ENCODE data around the gene ZNF444. TPM values are rescaled to one million over a fixed set of nuclear protein-coding genes. Genes with fewer than 3 reads are reported as not detected.
A peak's percentile ranks its signal among the peaks of the same experiment; 100 is the strongest.

ZNF444 gene
- polyA plus RNA-seq, 3 donors, result 2.7 to 6.9 (median 3.5) TPM

DNA sequence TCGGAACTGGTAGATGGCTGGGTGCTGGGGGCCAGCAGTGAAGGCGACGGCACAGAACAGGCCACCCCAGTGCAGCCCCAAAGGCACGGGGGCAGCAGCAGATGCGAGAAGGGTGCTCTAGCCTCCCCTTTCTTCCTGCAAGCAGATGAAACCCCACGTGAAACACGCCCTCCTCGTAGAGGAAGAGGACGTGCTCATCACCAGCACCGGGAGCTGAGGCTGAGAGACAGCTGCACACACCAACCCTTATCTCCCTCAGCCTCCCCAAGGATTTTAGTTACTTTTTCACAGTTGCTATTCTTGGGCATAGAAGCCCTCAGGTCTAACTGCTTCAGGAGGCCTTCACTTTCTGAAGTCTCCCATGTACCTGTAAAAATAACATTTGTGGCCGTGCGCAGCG is 31.9 kb upstream of the ZNF444 start:
- Mint-ChIP-seq H3K9me3 (no peaks in the 10 kb centered on the region), H3K4me1 (peaks cover 83% of the 10 kb centered on the region), H3K36me3 (peaks cover 15 to 25% of the 10 kb centered on the region in 2 donors), H3K27ac (peak overlapping the region in 2 of 7 donors; percentile 14 to 50), H3K27me3 (ENCODE audit: low read depth in 3 of 3) (peaks cover 0 to 6% (median 0%) of the 10 kb centered on the region in 3 donors), H3K4me3 (no peak overlapping the region)
- no peak for DNase-seq
- no peak for TF ChIP-seq CTCF (IDR thresholded peaks at IDR 0.05)
- Histone ChIP-seq H3K27me3 (ENCODE audit: control insufficient read depth in 2 of 2, insufficient read depth in 2 of 2, low read length in 2 of 2) (no peaks in the 10 kb centered on the region), H3K9ac (ENCODE audit: insufficient read depth, low read length, poor library complexity, severe bottlenecking) (no peak overlapping the region), H3K36me3 (replicated peaks in 1 of 2; ENCODE audit: control insufficient read depth in 1 of 2, insufficient read depth in 2 of 2, low read length in 2 of 2) (peaks cover 5 to 15% of the 10 kb centered on the region in 2 donors), H3K4me3 (replicated peaks in 1 of 3; ENCODE audit: low read depth in 2 of 3, low read length in 3 of 3) (no peak overlapping the region), H3K4me1 (ENCODE audit: control insufficient read depth in 1 of 2, insufficient read depth in 2 of 2, low read length in 2 of 2) (peaks cover 64 to 84% of the 10 kb centered on the region in 2 donors), H3K27ac (ENCODE audit: low read depth in 1 of 2, low read length in 2 of 2) (peak overlapping the region in 1 of 2 donors; percentile 78), H3K79me2 (ENCODE audit: insufficient read depth, low read length) (peaks cover 100% of the 10 kb centered on the region), H3K4me2 (replicated peaks; ENCODE audit: extremely low read depth, low read length, poor library complexity, severe bottlenecking) (peak overlapping the region; percentile 10), H3K9me3 (replicated peaks in 1 of 2; ENCODE audit: control insufficient read depth in 1 of 2, insufficient read depth in 1 of 2, low read length in 2 of 2) (no peaks in the 10 kb centered on the region), H4K20me1 (ENCODE audit: insufficient read depth, low read length) (peaks cover 99% of the 10 kb centered on the region), H2AFZ (ENCODE audit: insufficient read depth, low read depth, low read length, poor library complexity, severe bottlenecking) (no peak overlapping the region)
- intact Hi-C loops (cut with micrococcal nuclease), result loop anchor here in 1 of 2 donors (10.0 kb wide), 1 partner anchor 46 kb away; no protein-coding TSS in a partner anchor
- 38% methylated on average over 9 of the region's 13 CpGs for WGBS (ENCODE audit: insufficient coverage)

GRCh38 chr19:56110515-56111448 is 30.3 kb upstream of the ZNF444 start:
- H3K4me1 Mint-ChIP-seq, result peaks cover 90% of the 10 kb centered on the region
- peaks cover 24 to 40% of the 10 kb centered on the region in 2 donors for H3K36me3 Mint-ChIP-seq
- H3K4me3 ChIP-seq (replicated peaks in 1 of 3; ENCODE audit: low read depth in 2 of 3, low read length in 3 of 3), result peak overlapping the region in 1 of 3 experiments; percentile 66
- TF ChIP-seq CTCF (IDR thresholded peaks at IDR 0.05), result no peak
- peak overlapping the region; percentile 29 for H3K9ac ChIP-seq (ENCODE audit: insufficient read depth, low read length, poor library complexity, severe bottlenecking)
- H3K27ac Mint-ChIP-seq, result peak overlapping the region; percentile 77 to 90 (median 84)
- H3K27me3 Mint-ChIP-seq (ENCODE audit: low read depth in 3 of 3), result peaks cover 0 to 4% (median 0%) of the 10 kb centered on the region in 3 donors
- H3K36me3 ChIP-seq (replicated peaks in 1 of 2; ENCODE audit: control insufficient read depth in 1 of 2, insufficient read depth in 2 of 2, low read length in 2 of 2), result peaks cover 5 to 20% of the 10 kb centered on the region in 2 donors
- 26% methylated on average over 4 of the region's 12 CpGs for WGBS (ENCODE audit: insufficient coverage)
- DNase-seq, result peak in 1 of 3 donors; percentile 8
- peaks cover 100% of the 10 kb centered on the region for H3K79me2 ChIP-seq (ENCODE audit: insufficient read depth, low read length)
- no peak overlapping the region for H3K4me3 Mint-ChIP-seq
- peak overlapping the region; percentile 60 for H3K4me2 ChIP-seq (replicated peaks; ENCODE audit: extremely low read depth, low read length, poor library complexity, severe bottlenecking)
- H3K9me3 ChIP-seq (replicated peaks in 1 of 2; ENCODE audit: control insufficient read depth in 1 of 2, insufficient read depth in 1 of 2, low read length in 2 of 2), result no peaks in the 10 kb centered on the region
- no peak overlapping the region for H2AFZ ChIP-seq (ENCODE audit: insufficient read depth, low read depth, low read length, poor library complexity, severe bottlenecking)
- intact Hi-C loops (cut with micrococcal nuclease), result loop anchor here in 1 of 2 donors (1.0 kb wide), 1 partner anchor 10 kb away; no protein-coding TSS in a partner anchor
- H3K27me3 ChIP-seq (ENCODE audit: control insufficient read depth in 2 of 2, insufficient read depth in 2 of 2, low read length in 2 of 2), result no peaks in the 10 kb centered on the region
- H3K4me1 ChIP-seq (ENCODE audit: control insufficient read depth in 1 of 2, insufficient read depth in 2 of 2, low read length in 2 of 2), result peaks cover 63 to 92% of the 10 kb centered on the region in 2 donors
- peak overlapping the region; percentile 65 to 78 for H3K27ac ChIP-seq (ENCODE audit: low read depth in 1 of 2, low read length in 2 of 2)
- H3K9me3 Mint-ChIP-seq, result no peaks in the 10 kb centered on the region
- peaks cover 100% of the 10 kb centered on the region for H4K20me1 ChIP-seq (ENCODE audit: insufficient read depth, low read length)
